CD4-positive, alpha-beta T cell treated with Interleukin-2 at 100 ng/mL for 4 hours (primary cell): ENCODE measurements around the gene OR5K1.

Source experiments
- DNase-seq: peaks from one replicate; pipeline ENCODE4 v3.0.0-alpha.2; 2020; ENCODE audit warnings: low spot score

OR5K1 gene

DNA sequence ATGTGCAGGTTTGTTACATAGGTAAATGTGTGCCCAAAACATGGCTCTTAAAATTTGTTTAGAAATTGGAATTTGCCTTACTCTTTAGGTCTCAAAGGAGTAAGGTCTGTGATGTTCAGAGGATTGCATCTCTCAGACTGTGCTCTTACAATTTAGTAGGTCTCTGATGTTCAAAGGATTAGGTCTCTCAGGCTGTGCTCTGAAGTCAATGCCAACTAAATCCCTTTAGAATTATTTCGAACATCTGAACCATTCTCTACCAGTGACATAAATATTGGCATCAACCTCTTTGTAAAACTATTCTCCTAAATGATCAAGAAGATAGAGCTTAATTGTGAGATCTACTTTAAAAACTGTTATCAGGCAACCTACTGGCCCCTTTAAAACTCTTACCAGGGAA lies at the start of gene OR5K1:
TSS of gene OR5K1 (plus strand) at position 301 of the 400 bp plus-strand sequence. CDS start 6,376 bp downstream, outside the sequence.
- DNase-seq = no peak

DNA sequence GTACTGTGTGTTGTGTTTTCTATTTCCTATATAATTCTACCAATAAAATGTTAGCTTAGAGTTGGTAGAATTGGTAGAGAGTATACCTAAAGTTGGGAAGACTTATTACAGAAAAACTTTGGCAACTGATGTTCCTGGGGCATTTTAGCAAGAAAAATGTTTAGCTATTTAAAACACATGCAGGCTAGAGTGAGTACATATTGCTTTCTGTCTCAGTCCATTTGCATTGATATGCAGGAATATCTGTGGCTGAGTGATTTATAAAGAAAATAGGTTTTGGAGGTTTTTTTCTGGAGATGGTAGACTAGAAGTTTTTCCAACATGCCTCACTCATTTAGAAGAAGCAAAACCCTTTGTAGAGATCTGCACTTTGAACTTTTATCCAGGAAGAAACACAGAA lies 30.4 kb upstream of the OR5K1 start:
- DNase-seq = no peak

DNA sequence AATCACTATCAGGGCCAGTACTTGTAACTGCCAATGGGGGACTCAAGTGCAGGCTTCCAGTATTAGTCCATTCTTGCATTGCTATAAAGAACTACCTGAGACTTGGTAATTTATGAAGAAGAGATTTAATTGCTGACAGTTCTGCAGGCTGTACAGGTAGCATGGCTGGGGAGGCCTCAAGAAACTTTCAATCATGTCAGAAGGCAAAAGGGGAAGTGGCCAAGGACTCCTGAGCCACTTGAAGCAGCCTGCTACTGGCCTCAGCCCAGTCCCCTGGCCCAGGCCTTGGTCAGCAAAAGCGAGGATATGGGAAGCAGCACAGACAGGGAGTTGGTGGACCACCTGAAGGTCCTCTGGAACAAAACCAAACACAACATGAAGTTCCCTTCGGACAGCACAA lies 29.2 kb upstream of the OR5K1 start:
- no peak for DNase-seq

- no peak for DNase-seq
Observed at GRCh38 chr3:98434412-98434811, 28.6 kb upstream of the OR5K1 start.

DNA sequence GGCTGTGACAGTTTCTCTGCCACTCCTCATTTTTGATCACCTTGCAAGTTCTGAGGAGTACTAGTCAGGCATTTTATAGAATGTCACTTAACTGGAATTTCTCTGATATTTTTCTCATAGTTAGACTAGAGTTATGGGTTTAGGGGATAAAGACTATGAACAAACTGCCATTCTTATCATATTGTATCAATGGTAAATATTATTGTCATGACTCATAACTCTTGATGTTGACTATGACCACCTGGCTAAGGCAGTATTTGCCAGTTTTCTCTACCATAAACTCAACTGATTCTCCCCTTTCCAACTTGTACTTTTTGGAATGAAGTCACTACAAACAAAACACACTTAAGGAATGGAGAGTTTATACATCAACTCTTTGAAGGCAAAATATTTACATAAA lies 22.7 kb upstream of the OR5K1 start:
- no peak for DNase-seq

DNA sequence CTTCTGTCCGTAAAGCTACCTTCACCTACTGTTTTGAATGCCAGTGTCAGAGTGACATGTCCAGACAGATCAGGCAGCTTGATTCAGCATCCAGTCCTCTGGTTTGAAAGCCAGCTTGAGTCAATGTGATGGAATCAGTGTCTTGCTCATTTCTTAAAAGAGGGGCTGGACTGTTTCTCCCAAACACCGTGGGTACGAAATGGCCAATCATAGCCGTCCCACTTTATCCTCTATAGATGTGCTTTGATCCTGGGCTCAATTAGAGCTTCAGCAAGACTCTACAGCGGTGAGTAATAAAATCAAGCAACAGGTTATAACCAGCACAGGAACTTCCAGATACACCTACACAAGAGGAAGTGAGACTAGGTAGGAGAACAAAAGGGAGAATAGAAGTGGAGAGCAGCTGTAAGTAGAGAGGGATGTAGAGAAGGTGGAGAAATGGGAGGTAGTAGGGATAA lies 17.0 kb upstream of the OR5K1 start:
- no peak for DNase-seq

DNA sequence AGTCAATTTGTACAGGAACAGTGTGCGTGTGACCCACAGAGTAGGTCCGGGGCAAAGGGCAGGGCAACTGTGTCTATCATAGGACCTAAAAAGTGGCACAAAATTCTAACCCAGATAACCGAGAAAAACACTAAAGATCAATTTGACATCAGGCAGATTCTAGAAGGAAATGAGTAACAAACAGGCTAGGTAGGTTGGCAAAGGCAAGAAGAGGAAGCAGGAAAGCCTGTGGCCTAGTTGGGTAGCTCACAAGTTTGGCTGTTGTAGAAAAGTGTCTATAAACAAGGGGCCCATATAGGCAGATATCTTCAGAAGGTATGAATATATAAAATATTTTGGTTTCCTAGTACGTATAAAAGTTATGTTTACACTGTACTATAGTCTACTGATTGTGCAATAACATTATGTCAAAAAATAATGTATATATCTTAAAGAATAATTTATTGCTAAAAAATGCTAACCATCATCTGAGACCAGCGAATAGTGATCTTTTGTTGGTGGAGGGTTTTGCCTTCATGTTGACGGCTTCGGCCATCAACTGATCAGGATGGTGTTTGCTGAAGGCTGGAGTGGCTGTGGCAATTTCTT lies 13.3 kb upstream of the OR5K1 start:
- no peak for DNase-seq

DNA sequence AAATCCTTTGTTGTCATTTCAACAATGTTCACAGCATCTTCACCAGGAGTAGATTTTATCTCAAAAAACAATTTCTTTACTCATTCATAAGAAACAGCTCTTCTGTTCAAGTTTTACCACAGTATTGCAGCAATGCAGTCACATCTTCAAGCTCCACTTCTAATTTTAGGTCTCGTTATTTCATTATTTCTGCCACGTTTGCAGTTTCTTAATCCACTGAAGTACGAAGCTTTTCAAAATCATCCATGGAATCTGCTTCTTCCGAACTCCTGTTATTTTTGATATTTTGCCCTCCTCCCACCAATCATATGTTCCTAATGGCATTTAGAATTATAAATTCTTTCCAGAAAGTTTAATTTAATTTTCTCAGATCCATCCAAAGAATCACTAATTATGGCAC lies 12.6 kb upstream of the OR5K1 start:
- DNase-seq = no peak

DNA sequence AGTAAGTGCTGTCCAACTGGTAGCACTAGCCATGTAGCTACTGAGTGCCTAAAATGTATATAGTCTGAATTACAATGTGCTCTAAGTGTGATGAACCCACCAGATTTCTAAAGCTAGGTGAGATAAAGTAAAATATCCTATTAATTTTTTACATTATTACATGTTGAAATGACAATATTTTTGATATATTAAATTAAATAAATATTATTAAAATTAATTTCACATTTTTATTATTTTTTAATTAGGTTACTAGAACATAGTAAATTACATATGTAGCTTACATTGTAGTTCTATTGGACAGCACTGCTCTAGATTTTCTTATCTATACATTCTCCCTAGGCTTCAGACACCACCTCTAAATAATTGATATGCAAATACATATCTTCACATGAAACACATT lies 9.2 kb upstream of the OR5K1 start:
- no peak for DNase-seq

- no peak for DNase-seq
Observed at GRCh38 chr3:98454929-98455328, 8.1 kb upstream of the OR5K1 start.

- DNase-seq = no peak
Observed at GRCh38 chr3:98457543-98457942, 5.5 kb upstream of the OR5K1 start.

GRCh38 chr3:98460220-98460619 lies 2.8 kb upstream of the OR5K1 start:
- DNase-seq = no peak

- no peak for DNase-seq
Observed at GRCh38 chr3:98482717-98483482, 19.9 kb downstream of the OR5K1 start.

DNA sequence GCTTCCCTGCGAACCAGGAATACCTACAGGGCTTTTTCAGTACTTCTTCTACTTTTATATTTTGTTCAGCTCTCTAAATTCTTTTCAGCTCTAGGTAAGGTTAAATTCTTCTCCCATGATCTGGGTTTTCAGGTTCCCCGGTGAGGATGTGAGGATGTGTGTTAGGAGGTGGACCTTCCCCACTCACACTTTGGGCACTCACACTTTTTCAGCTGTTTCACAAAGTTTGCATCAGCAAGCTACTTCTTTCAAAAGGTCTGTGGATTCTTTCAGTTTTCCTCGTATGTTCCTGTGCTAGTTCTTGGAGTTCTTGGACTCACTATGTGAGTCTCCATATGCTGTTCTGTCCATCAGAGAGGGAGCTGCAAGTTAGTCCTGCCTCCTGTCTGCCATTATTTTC lies 20.6 kb downstream of the OR5K1 start:
- DNase-seq = no peak

DNA sequence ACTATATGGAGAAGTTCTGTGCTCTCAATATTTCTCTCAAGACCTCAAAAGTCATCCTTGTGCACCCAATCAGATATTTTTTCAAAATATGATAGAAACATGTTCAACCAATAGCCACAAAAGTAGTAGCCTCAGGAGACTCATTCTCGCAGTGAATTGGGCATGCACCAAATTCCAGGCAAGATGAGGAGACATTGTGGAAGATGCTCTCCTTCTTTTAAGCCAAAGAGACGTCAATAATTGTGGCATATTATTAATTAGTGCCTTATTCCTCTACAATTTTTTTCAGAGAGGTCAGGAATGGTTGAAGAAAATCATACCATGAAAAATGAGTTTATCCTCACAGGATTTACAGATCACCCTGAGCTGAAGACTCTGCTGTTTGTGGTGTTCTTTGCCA lies 34.4 kb downstream of the OR5K1 start, which contains the start of gene OR5K2:
TSS of gene OR5K2 (plus strand) at position 301 of the 400 bp plus-strand sequence. CDS start at position 301, 0 bp downstream.
- DNase-seq = no peak

DNA sequence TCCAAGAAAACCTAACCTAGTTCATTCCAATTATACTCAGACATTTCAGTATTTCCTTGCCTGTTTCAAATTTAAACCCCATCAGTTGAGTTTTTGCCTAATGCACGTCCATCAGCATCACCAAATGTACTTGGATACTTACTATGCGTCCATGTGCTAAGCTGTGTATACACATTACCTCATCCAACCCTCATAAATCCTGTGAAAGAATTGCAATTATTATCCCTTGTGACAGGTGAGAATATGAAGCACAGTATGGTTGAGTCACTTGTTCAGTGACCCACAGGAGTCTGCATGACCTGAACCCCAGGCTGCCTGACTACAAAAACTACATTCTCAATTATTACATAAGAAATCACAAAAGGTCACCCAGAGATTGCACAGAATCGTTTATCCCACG lies 37.0 kb downstream of the OR5K1 start:
- no peak for DNase-seq

DNA sequence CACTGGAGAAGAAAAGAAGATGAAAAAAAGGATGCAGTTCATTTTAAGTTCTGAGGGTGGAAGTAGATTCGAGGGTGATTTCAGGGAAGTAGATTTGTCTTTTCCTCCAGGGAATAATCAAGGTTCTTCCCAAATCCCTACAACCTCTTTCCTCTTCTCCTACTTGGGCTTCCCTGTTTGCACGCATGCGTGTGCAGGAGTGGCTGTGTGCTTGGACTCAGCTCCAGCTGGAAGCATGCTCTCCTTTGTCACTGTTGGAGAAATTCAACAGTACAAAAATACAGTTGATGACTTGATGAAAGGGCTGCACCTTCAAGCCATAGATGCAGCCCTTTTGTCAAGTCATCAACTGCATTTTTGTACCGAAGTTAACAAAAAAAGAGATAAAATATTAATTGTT lies 38.3 kb downstream of the OR5K1 start:
- no peak for DNase-seq

GRCh38 chr3:98501863-98502576 lies 39.0 kb downstream of the OR5K1 start:
- DNase-seq = no peak

DNA sequence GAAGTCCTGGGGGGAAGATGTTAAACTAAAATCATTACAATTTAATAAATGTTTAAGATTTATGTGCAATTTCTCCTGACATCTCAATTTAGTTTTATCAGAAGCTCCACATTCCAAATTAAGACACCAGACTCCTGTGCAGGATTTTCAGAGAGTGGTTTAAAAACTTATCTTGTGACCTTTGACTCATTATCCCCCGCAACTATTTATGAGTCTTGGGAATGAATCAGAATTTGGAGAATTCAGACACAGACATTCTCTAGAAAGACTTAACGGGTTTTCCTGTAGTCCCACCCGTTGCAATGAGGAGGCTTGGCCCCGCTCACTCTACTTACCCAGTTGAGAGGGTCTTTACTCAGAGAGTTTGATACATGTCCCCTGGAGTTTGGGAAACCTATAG lies 41.5 kb downstream of the OR5K1 start:
- no peak for DNase-seq

GRCh38 chr3:98508582-98508981 lies 45.6 kb downstream of the OR5K1 start:
- peak; percentile 14 for DNase-seq

DNA sequence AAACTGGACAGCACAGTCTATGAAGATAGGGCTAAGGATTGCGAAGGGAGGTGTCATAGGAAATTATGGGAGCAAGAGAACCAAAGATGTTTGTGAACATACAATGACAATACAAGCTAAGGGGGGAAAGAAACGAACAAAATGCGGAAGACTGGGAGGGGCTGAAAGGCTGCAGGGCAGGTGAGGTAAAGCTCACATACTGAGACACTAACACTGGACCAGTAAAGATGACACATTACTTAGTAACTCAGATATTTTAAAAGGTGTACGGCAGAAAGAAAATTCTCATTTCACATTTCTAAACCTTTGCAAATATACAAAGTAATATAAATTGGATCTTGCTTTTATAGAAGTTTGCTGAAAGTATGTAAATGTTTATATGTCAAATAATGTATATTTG lies 49.6 kb downstream of the OR5K1 start:
- DNase-seq = no peak

- no peak for DNase-seq
Observed at GRCh38 chr3:98513091-98513511, 50.1 kb downstream of the OR5K1 start.

DNA sequence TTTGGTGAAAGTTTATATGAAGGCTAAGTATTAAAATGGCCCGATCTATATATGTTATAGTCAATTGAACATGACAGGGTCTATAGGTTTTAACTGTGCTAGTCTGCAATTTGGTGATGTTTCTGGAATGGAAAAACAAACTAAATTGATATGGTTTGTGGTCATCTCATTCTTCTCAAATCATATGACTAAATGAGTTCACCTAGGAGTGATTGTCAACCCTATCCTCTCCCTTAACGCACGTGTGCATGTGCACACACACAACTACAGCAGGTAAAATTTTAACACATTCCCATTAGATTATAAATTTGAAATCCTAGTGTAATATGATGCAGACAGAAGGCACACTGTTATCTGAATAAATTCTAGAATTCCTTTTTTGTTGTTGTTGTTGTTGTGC lies 50.7 kb downstream of the OR5K1 start:
- DNase-seq = no peak
